Fibroblast of skin of right biceps (primary cell): ENCODE data around the gene KCNAB3.

Experiments
- DNase-seq: peaks from one replicate; pipeline ENCODE4 v3.0.0-alpha.2; 2013

Gene KCNAB3

DNA sequence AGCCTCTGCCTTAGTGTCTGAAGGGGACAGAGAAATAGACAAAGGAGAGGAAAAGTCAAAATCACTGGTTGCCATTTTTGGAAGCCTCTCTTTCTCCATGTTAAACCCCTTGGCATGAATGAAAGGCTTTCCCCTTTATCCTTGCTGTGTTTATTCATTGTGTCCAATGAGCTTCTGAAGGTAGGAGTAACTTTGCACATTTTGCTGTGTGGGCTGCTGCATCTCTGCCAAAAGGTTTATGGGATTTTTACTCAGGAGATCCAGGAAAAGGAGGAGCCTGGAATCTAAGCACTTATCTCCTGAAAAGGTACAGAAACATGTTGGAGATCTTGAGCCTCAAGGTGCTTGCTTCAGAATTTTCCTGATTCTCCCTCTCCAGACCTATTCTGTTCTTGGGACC, 6.2 kb upstream of the KCNAB3 start:
- DNase-seq: no peak

GRCh38 chr17:7932949-7933348, 3.3 kb upstream of the KCNAB3 start:
- peak; percentile 68 for DNase-seq

DNA sequence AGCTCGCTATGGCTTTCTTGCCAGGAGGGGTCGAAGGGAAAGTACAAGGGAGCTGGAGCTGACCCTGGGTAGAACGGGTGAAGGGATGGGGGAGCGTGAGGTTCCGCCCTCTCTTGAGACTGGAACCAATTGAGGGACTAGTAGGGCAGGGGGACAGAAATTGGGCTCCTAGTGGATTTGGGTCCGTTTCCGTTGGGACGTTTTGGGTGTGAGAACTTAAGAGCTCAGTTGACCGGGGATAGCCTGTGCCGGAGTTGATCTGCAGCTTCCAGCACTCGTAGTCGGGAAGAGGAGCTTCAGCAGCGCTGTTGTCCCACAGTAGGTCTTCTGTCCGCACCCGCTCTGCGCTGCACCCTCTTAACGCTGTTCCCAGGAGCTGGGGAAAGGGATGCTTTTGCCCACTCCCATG, 2.8 kb upstream of the KCNAB3 start:
- DNase-seq: peak; percentile 23

DNA sequence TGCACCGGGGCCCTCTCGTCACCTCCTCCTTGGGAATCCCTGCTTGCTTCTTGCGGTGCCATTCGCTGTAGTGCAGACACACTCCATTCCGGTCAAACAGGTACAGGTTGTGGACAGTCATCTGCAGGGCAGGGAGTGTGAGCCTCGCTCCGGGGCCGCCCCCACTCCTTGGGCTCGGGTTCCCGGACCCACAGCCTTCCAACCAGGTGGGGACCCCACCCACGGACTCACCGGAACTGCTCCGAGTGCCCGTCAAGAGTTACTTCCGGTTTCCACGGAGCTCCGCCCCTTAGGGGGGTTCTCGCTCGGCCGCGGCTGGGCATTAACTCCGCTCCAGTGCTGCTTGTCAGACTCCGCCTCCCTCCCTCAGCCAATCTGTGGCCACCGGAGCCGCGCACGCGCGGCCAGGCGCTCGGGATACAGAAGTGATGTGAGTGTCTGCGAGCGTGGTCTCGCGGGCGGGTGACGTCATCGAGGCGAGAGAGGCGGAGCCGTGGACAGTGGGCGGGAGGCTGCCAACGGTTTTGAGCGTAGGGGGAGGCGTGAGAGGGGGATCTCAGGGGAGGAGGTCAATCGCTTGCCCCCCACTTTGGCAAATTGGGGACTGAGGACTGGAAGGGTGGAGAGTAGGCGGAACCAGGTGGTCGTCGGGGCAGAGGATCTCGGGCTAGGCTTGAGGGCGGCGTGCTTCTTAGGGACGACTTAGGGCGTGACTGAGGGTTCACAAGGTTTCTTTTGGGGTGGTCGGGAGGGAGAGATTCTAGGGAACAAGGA, 2.2 kb upstream of the KCNAB3 start, which contains the start of the genes CNTROB and TRAPPC1:
Gene CNTROB (plus strand): TSS at position 498 of the 774 bp plus-strand sequence. CDS start 874 bp downstream, outside the sequence.
Gene TRAPPC1 (minus strand): TSS at position 238 of the 774 bp plus-strand sequence. CDS start 117 bp downstream, at position 121.
- DNase-seq: peak; percentile 99

GRCh38 chr17:7930841-7931631, 1.4 kb upstream of the KCNAB3 start:
- DNase-seq: no peak

DNA sequence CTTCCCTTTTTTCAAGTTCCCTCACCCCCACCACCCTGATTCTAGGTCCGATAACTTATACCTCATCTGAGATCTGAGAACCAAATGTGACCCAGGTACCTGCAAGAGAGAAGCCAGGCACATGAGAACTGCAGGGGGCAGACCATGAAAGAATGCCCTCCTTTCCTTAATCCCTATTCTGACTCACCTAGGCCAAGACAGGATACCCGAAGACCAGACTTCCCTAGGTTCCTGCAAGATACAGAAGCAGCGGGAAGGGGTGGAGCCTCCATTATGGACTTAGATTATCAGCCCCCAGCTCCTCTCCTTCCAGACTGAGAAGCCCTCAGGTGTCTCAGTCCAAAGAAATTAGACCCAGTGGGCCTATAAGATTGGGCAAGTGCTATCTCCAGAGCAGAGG, 2.1 kb downstream of the KCNAB3 start:
- DNase-seq: no peak

GRCh38 chr17:7922845-7923628, 6.6 kb downstream of the KCNAB3 start:
- DNase-seq: peak; percentile 85

DNA sequence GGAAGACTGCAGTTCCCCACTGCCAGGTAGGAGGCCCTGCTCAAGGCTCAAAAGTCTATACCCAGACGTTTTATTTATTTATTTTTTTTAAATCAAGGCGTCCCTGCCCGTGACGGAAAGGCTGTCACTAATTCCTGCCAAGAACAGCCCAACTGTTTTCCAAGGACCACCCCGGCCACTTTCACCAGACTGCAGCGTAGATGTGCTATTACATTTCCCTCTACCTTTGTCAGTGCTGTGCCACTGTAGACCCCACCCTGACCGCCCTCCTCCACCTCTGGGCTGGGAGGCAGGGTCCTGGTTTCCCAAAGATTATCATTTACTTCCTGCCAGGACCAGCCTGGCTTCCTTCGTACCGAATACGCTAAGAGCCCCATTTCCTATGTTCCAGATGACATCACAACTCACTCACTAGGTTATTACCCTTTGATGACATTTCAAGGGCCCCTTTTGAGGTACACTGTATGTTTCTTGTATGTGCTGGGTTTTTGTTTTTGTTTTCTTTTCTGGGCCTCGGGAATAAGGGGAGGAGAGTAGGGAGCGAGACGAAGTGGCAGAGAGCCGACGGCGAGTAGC, 7.3 kb downstream of the KCNAB3 start:
- DNase-seq: no peak

- DNase-seq: peak; percentile 46
Observed at GRCh38 chr17:7916808-7917207, 12.8 kb downstream of the KCNAB3 start.

DNA sequence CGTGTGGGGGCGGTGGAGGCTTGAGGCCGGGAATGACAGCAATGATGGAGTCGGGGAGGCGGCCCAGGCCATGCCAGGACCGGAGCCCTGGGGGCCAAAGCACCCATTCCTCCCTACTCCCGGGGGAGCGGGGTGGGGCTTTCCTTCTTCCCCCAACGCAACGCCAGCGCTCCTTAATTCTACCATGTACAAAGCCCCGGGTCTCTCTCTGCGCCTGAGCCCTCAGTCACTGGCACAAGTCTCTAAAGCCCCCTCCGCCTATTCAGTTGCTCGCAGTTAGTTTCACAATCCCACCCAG, 13.3 kb downstream of the KCNAB3 start:
- no peak for DNase-seq

DNA sequence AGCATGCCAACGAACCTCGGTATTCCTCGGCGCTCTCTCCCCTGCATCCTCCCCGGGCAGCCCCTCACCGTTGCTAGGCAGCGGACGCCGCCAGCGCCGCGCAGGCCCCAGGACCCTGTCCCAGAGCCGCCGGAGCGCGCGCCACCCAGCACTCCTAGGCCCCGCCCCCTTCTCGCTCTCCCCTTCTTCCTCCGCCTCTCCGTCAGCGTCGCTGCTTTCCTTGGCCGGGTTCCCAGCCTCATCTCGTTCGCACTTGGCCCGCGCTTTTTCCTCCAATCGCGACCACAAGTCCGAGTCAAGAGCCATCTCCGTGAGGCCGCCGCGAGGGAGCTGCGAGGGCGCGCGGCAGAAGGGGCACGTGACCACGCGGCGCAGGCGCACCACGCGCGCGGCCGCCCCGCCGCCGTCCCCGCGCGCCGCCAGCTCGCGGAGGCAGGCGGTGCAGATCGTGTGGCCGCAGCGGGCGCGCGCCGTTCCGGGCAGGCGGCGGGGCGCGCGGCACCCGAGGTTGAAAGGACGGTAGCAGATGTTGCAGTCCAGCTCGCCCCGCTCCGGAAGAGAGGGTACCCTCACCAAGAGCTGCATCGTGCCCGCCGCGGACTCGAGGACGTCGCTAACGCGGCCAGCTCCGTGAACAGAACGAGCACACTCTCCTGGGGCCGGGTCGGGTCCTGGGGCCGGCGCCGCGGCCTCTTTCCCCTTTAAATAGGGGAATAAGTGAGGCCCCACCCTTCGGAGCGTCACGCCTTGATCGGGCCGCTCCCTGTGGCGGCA, 13.9 kb downstream of the KCNAB3 start, which contains the start of gene RNF227:
Gene RNF227 (minus strand): TSS at position 679 of the 774 bp plus-strand sequence. CDS start 94 bp downstream, at position 585.
- DNase-seq: peak; percentile 98

DNA sequence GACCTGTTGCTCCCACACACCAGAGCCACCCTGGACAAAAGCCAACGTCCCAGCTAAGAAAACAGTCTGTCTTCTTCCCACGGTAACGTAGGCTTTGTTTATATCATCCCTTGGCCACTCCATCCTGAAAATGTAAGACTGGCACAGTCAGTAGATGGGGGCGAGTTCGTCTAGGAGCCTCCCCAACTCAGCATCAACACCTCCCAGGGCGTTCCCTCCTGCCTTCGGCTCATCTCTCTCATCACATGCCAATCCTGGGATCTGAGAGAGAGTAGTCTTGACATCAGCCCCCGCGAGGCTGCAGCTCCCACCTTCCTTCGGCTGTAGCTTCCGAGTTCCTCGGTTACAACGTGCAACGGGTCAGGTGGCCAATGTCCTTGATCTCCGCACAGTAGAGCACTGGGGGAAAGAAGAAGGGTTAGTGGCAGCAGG, 14.5 kb downstream of the KCNAB3 start:
- no peak for DNase-seq

GRCh38 chr17:7912927-7913524, 16.6 kb downstream of the KCNAB3 start:
- peak; percentile 76 for DNase-seq

- no peak for DNase-seq
Observed at GRCh38 chr17:7911116-7911515, 18.5 kb downstream of the KCNAB3 start.

DNA sequence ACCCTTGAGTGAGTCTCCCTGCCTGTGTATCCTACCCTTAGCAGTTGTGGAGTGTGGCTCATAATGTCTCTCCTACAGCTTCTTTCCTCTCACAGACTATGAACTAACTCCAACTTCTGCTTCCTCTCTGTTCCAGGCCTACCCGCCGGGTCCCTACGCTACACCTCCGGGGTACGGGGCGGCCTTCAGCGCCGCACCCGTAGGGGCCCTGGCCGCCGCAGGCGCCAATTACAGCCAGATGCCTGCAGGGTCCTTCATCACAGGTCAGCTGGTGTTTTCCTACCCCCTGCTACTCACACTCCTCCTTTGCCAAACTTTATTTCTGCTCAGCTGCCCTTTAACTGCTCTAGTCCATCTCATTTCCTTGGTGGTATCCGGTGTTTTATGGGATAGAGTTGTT, 18.9 kb downstream of the KCNAB3 start:
- DNase-seq: no peak

- DNase-seq: no peak
Observed at GRCh38 chr17:7910281-7910680, 19.4 kb downstream of the KCNAB3 start.

- DNase-seq: no peak
Observed at GRCh38 chr17:7909089-7909488, 20.6 kb downstream of the KCNAB3 start.

GRCh38 chr17:7903154-7904103, 26.2 kb downstream of the KCNAB3 start:
- no peak for DNase-seq

- DNase-seq: peak; percentile 55
Observed at GRCh38 chr17:7897773-7898172, 31.9 kb downstream of the KCNAB3 start.

DNA sequence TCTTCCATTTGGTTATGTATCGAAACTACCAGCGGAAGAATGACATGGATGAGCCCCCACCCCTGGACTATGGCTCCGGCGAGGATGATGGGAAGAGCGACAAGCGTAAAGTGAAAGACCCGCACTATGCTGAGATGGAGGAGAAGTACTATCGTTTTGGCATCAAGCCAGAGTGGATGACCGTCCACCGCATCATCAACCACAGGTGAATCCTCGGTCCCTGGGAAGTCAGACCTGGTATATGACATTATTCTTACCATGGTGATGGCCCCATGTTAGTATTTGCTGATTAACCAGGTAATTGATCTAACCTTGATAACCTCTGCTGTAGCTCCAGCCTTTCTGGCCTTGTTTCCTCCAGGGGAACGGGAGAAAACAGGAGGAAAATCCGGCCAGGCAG, 32.6 kb downstream of the KCNAB3 start:
- DNase-seq: peak; percentile 6
